Fibroblast of the conjunctiva (primary cell): Measurements from ENCODE around the gene GHRH.
A peak's percentile ranks its signal among the peaks of the same experiment; 100 is the strongest.

Source experiments
- DNase-seq: peaks from one replicate; pipeline ENCODE4 v3.0.0-alpha.2; 2010; ENCODE audit warnings: low read depth

The GHRH gene

DNA sequence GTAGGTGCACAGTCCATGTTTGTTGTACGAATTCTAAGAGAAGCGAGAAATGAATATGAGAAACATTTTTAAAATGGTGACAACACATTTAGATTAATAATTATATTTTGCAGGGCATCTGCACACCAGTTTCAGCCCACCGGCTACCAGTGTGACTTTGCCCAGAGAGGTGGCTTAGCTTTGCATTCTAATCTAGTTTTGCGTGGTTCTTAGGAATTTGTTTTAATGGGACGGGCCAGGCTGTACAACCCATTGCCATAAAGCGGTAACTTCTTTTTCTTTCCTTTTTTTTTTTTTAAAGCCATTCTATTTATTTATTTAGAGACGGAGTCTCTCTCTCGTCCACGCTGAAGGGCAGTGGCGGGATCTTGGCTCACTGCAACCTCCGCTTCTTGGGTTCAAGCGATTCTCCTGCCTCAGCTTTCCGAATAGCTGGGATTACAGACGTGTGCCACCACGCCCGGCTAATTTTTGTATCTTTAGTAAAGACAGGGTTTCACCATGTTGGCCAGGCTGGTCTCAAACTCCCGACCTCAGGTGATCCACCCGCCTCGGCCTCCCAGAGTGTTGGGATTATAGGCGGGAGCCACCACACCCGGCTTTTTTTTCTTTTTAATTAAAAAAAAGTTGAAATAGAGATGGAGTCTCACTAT, 28.7 kb upstream of the GHRH start:
- DNase-seq: no peak

DNA sequence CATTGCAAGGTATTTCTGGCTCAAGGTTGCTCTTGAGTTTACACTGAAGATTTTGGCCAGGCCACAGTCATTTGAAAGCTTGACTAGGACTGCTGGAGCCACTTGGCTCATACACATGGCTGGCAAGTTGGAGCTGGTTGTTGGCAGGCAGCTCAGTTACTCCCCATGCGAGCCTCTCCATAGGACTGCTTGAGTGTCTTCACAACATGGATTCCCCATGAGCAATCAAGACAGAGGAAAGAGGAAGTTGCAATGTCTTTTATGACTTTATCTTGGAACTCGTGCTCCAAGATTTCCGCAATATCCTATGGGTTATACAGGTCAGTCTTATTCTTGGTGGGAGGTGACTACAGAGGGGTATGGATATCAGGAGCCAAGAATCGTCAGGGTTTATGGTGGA, 26.5 kb upstream of the GHRH start:
- no peak for DNase-seq

DNA sequence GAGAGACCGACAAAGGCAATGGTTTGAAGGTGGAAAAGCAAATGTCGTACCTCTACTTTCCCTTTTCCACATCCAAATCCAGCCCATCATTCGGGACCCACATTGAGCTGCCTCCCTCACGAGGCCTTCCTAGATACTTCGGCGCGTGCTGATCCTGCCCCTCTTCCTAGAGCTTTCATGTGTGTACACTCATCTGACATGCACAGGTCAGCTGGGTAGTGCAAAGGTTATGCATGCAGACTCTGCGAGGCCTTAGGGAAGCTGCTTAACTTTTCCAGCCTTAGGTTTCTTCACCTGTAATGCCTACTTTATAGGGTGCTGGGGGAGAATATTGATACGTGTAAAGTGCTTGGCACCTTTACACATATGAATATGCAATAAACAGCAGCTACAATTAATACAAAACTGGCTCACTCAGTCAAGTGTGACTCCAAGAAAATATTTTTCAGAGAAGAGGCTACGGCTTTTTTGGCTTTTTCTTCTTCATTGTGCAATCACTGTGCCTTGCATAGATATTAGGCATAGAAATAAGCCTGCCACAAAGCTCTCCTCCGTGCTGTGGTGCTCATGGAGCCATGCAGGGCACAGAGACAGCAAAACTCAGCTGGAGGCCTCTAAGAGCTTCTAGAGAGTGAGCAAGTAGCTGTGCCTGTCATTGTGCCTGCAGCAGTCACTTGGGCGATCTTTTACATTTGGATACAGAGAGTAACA, 24.2 kb upstream of the GHRH start:
- DNase-seq: no peak

DNA sequence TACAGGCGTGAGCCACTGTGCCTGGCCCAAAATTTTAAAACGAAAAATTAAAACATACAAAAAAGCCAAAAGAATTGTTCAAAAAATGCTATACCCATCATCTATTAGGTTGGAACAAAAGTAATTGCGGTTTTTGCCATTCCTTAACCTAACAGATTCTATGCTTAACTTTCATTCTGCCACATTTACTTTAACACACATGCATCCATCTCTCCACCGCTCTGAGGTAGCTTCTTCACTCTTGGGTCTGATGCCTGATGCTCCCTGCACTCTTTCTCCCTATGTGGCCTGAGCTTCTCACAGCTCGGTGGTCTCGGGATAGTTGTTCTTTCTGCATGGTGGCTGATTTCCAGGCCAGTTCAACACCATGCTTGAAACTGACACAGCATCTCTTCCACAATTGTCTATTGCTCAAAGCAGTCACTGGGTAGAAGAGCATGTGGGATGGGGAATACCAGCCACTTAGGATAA, 23.1 kb upstream of the GHRH start:
- no peak for DNase-seq

DNA sequence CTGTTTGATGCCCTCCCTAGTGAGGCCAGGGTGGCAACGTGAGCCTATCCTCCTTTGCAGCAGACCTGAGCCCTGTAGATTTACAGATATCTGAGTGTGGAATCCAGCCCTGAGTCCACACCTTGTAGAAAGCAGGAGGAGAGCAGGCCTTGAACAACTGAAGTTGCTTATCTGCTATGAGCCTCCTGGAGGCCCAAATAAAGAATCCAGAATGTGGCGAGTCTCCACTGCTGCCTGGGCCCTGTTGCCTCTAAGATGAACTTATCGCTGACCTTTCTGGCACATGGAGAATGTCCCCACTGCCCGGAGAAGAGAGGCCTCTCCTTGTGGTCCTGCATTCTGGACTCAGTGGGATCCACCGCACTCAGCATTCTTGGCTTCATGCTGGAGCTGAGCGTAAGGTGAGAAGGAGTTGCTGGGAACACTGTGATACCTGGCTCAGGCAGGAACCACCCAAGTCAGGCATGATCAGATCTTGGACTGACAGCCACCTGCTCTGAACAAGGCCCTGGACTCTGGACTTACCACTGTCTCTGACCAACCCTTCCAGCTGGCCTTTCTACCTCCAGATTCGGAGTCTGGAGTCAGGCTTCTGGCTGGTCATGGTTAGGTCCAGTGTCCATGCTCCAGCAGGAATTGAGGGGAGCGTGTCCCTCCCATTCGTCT, 22.0 kb upstream of the GHRH start:
- DNase-seq: no peak

DNA sequence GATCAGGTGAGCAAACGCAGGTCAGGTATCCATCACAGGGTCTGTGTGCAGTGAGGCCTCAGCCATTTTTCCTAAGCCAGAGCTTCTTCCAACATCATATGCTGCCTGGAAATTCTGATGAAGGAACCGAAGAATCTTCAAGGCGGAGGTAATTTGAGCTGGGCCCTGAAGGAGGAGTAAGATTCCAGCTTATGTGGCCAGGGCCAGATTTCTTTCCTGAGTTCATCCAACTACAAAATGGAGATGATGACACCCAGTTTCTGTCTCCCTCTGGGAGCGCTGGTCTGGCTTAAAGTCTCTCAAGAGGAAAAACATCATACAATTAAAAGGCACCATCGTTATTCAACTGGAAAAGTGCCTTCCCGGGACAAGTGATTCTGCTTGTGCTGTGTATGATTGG, 20.9 kb upstream of the GHRH start:
- DNase-seq: peak; percentile 69

DNA sequence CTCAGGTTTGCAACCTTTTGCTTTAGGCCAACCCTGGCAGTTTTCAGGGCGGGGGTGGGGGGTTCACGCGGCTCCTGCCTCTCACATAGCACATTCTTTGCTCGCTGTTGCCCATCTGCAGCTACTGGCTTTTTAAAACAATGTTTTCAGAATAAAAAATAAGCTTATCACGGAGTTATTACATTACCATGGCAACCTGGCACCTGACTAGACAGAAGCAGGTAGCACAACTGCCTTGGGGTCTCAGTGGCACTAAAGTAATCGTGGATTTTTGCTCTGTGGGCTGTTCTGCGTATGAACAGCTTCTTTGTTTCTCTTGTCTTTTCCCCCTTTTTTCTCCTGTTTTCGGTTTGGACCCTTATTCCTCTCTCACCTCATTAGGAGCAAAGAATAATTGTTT, 18.8 kb upstream of the GHRH start:
- no peak for DNase-seq

DNA sequence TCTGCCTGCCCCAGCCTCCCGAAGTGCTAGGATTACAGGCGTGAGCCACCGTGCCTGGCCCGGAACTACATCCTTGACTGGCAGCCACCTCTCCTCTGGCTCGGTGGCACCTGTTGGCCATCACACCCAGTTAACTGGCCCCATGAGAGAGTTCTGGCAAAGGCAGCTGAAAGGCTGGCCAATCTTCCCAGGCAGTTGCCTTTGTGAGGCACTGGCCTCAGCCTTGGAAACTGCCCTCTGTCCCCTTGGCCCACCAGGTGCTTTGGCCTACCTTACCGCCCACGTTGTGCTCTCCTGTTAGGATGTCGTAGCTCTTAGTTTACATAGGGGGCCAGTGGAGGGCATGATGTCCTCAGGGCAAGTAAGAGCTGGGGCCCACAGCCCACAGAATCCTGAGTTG, 18.2 kb upstream of the GHRH start:
- no peak for DNase-seq

DNA sequence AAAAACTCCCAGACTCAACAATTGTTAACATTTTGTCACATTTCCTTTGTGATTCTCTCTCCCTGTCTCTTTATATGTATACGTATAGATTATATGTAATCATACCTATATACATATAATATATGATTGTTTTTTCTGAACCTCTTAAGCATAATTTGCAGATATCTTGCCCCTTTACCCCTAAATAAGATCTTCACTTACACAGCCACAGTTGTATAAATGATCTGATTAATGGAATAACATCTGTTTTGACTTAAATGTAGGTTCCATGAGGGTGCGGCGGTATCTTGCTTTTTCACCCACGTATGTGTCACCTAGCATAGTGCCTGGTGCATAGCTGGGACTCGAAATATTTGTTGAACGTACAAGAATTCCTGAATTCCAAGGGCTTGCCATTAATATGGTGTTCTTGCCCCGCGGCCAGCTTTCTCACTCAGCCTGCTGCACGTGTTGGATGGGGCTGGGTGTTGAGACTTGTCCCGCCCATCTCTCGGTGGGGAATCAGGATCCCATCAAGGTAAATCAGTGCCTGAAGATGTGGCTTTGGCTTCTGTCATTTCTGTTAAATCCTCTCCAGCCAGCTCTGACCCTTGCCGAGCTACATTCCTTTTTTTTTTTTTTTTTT, 17.5 kb upstream of the GHRH start:
- DNase-seq: no peak

DNA sequence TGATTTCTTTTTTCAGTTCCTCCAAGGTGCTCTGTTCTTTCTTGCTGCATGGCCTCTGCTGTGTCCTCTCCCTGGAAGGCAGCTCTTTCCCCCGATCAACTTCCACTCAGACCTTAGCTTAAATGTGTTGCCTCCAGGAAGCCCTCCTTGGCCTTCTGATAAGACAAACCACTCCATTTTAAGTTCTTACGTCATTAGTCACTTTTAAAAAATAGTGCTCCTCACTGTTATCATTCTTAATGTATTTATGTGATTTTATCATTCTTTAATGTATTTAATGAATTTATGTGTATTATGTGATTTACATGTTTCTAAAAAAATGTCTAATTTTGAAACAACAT, 15.6 kb upstream of the GHRH start:
- no peak for DNase-seq

DNA sequence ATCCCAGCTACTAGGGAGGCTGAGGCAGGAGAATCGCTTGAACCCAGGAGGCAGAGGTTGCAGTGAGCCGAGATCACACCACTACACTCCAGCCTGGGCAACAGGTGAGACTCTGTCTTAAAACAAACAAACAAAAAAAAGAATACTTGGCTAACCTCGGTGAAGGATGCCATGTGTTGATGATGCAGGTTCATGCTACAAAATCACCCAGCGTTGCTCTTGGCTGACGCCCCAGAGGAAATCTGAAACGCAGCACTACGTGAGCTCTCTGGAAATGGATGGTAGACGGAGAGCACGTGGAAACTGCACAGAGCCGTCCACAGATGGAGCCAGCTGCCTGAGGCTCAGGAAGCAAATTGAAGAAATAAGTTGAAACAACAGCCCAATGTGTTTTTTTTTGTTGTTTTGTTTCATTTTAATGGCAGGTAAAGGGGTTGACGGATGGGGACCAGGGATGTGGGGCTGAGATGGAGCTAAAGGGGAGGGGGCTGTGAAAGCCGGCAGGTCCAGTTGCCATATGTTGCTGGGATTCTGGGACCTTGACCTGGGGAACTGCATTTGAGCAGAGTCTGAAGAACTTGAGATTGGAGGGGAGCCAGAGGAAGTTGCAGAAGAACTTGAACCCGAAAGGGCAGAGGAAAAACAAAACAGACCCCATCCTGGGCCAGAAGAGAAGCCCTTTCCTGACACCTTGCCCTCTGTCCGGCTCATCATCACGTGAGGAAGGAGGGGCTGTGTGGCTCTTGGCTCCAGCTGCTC, 15.1 kb upstream of the GHRH start:
- peak; percentile 76 for DNase-seq

DNA sequence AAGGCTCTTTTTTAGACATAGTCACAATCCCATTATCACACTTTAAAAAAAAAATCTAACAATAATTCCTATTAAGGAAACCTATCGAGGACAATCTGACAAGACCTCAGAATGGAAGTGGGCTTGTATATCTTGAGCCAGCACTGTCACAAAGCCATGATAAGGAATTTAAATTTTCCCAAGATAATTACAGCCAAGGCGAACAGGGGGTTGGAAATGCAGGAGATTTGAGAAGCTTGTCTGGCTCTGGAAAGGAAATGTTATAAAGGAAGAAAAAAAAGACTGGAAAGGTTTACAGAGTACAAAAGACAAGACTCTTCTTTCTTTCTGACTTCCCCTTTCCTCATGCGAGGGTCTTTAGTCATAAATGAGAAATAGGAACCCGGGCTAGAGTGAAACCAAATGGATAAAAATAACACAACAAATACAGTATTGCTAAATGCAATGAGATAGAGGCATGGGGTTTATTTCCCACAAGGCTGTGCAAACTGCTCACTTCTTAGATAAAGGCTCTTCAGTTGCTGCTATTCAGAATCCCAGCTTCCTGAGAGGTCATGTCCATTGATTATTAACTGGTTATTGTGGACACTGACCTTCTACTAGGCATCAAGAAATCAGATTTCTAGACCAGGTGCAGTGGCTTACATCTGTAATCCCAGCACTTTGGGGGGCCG, 13.4 kb upstream of the GHRH start:
- no peak for DNase-seq

DNA sequence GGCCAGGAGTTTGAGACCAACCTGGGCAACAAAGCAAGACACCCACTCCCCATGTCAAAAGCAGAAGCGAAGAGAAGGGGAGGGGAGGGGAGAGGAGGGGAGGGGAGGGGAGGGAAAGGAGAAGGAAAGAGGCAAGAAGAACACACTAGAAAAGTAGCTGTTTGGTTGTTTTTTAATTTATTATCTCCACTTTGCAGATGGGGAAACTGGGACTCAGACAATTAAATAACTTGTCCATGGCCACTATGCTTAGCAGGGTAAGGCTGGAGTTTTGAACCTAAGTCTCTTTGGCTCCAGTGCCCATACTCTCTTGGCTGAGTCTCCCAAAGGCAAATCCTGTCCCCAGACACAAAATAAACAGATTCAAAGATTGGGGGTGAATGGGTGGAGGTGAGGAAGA, 12.4 kb upstream of the GHRH start:
- DNase-seq: no peak

DNA sequence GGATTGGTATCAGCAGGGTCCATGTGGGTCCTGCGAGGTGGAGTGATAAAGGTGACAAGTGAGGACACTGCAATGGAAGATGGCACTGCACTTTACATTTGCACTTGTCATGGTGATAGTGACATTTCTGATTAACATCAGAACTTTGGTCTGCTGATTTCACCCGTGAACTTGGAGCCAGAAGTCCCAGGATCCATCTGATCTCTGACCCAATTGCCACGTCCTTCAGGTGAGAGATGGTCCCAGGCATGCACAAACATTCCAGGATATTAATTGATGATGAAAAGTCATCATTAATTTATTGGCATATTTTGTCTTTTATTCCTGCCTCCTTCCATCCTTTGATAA, 9.8 kb upstream of the GHRH start:
- DNase-seq: no peak

DNA sequence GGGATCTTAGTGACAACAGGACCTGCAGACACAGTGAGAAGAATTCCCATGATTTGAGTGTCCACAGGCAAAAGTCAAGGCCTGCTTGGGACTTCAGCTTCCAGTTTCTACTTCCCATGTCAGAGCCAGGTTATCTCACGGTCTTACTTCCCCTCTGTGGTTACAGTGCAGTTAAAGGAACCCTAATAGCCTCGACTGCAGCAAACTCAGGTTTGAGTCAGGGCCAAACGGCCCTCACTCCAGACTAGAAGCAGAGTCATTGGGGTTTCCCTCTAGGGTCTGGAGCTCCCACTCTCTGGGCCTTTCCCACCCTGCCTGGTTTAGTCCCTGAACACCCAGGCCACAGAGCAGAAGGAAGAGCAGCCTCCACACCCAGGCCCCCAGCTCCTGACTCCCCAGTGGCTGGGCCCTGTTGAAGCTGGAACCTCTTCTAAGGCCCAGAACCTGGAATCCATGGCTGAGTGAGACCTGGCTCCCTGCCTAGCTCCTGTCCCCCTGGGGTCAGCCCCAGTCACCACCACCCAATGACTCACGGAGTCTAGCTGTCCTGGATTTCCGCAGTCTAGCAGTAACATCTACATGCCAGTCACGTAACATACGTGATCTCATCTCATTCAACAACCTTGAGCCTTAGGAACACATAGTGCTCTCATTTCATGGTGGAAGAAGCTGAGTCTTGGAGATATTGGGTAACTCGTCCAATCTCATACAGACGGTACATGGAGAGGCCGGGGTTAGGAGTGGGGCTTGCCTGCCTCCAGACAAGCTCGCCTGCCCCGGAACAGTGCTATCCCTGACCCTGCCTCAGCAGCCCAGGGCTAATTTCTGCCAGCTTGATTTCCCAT, 9.2 kb upstream of the GHRH start:
- DNase-seq: no peak

DNA sequence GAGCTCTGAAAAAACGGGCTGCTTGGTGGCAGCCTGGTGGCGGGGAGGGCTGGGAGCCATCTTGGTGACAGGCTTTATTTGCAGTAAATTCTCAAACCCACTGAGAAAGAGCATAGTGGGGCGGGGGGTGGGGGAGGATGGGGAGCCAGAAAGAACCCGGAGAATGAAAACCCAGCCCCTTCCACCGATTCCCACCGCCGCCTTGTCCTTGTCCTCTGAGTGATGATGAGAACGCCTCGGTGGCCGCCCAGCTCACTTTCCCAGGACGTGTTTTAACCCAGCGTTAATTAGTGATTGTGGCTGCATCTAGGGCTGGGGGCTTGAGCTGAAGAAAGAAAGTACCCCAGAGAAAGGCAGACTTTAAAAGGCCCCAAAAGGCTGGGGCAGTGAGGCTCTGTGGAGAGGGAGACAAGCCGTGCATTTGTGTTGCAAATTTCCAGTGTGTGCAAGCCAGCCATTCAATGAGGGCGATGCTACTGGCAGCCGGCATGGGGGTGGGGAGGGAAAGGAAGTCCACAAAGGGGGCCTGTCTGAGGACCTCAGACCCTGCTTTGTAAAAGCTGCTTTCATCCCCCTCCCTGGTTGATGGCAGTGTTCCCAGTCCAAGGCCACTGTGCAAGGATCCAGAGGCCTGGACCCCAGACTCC, 6.2 kb upstream of the GHRH start:
- DNase-seq: no peak

DNA sequence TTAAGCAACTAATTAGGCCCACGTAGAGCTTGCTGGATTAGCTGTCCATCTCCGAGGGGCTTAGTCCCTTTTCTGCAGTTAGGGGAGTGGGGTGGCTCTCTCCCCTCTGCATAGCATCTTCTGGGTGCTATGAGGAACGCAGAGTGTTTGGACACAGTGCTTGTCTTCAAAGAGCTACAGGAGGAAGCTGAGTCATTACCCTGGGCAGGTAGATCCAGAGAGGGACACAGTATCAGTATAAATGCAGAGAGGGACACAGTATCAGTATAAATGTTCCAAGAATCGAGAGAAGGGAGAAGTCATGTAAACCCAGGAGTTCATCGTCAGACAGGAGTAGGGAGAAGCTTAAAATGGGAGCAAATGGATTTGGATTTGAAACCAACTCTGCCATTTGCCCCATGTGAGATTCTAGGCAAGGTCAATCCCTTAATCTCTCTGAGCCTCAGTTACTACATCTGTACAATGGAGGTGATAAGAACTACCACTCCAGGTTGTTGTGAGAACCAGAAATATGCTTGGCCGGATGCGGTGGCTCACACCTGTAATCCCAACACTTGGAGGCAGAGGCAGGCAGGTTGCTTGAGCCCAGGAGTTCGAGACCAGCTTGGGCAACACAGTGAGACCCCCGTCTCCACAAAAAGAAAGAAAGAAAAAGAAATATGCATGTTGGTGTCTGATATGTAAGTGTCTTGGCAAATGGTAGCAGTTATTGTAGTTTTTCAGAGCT, 5.5 kb upstream of the GHRH start:
- DNase-seq: no peak

DNA sequence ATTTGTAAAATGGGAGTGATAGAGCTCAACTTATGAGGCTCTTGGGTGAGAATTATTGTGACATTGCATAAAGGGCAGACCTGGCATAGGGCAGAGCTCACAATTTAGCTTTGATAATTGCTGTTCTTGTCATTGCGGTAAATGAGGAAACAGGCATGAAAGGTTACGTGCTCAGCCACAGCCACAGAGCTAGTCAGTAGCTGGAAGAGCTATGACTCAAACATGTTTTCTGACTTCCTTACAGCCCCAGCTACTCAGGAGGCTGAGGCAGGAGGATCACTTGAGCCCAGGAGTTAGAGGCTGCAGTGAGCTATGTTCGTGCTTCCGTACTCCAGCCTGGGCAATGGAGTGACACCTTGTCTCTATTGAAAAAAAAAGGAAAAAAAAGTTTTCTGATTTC, 3.5 kb upstream of the GHRH start:
- DNase-seq: no peak

DNA sequence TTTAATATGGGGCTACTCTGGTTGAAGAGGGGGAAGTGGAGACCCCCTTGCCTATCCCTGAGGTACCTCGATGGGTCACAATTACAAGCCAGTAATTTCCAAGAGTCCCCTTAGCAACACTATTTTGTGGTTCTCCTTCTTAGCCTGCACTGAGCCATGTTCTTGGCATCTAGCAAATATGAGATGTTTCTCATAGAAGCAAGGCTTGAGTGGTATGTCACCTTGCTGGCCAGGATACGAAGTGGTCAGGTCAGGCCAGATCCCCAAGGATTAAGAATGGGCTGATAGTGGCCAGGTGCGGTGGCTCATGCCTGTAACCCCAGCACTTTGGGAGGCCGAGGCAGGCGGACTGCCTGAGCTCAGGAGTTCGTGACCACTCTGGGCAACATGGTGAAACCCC, 2.1 kb upstream of the GHRH start:
- DNase-seq: no peak

DNA sequence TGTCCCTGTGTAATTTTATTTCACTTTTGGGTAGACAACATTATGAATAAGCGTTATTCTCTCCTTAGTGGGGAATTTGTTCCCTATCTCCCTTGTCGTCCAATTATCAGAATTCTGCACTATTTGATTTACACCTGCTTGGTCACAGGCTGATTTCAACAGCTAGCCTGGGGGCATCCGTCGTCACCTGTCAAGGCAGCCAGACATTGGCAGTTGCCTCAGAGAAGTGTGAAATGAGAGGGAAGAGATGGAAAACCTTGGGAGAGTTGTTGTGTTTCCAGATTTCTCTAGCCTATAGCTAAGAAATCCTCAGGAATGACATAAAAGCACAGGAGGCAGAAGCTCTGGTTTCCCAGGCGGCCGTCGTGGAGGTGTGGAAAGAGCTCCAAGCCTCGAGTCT, 891 bp upstream of the GHRH start:
- DNase-seq: no peak
